Fibroblast of pulmonary artery (primary cell): Measurements from ENCODE around the gene CCND3.

Experiments
- DNase-seq: peaks from one replicate; pipeline ENCODE4 v3.0.0-alpha.2; 2010; ENCODE audit warnings: low read depth
- H3K4me3 ChIP-seq: replicated peaks from 2 replicates; pipeline ENCODE4 v1.5.1; 2011; ENCODE audit warnings: low read depth, mild to moderate bottlenecking, control low read depth, low read length, moderate library complexity
- CTCF ChIP-seq: IDR thresholded peaks from 2 replicates; pipeline ENCODE4 v1.5.1; 2011; ENCODE audit warnings: mild to moderate bottlenecking, control low read depth, low read length, inconsistent platforms; ENCODE audit errors: missing control alignments

The CCND3 gene

GRCh38 chr6:41964201-41964887, 22.7 kb upstream of the CCND3 start:
- no peak overlapping the region for H3K4me3 ChIP-seq
- no peak for TF ChIP-seq CTCF
- DNase-seq: no peak

DNA sequence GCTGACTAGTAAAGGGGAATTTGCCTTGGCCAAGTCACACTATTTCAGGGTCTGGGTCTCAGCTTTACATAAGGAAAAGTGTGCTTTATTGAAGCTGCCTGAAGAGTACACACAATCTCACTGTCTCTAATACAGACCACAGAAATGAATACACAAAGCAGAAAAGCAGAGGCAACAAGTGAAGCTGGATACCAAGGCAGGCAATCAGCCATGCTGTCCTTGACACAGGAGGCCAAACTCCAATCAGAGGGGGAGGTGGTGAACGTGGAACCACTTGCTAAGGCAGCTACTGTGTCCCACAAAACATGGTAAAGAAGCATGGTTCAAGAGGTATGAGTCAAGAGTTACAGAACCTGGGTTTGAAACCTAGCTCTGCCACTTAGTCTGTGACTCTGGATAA, 21.8 kb upstream of the CCND3 start:
- no peak for DNase-seq
- H3K4me3 ChIP-seq: no peak overlapping the region
- no peak for TF ChIP-seq CTCF

DNA sequence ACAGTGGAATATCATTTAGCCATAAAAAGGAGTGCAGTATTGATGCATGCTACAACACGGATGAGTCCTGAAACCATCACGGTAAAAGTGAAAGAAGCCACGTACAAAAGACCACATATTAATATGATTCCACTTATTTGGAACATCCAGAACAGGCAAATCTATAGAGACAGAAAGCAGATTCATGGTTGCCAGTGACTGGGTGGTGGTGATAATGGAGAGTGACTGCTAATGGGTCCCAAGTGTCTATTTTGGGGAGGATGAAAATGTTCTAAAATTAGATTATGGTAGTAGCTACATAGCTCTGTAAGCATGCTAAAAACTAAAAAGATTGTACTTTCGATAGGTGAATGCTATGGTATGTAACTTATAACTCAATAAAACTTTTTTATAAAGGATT, 18.4 kb upstream of the CCND3 start:
- no peak overlapping the region for H3K4me3 ChIP-seq
- TF ChIP-seq CTCF: no peak
- no peak for DNase-seq

GRCh38 chr6:41958022-41958856, 16.6 kb upstream of the CCND3 start:
- no peak for TF ChIP-seq CTCF
- no peak for DNase-seq
- H3K4me3 ChIP-seq: no peak overlapping the region

- no peak overlapping the region for H3K4me3 ChIP-seq
- DNase-seq: no peak
- TF ChIP-seq CTCF: no peak
Measured at GRCh38 chr6:41957117-41957516, 15.5 kb upstream of the CCND3 start.

GRCh38 chr6:41955412-41955811, 13.8 kb upstream of the CCND3 start:
- H3K4me3 ChIP-seq: no peak overlapping the region
- no peak for TF ChIP-seq CTCF
- DNase-seq: no peak
